K562 (cell line): ENCODE results near the gene MRPS18B. TPM values are rescaled to one million over a fixed set of nuclear protein-coding genes. Genes with fewer than 3 reads are reported as not detected.

Experiments used
- BRD9 ChIP-seq: fragments of 450-650 bp; IDR thresholded peaks from 2 replicates; pipeline ENCODE4 v1.6.1; 2018; ENCODE audit warnings: low read depth; ENCODE audit not compliant: partially characterized antibody
- CBFA2T2 ChIP-seq: fragments of 450-650 bp; conservative IDR thresholded peaks from 2 replicates; pipeline ENCODE4 v1.6.1; 2017; ENCODE audit warnings: mild to moderate bottlenecking
- ERF ChIP-seq: fragments of 450-650 bp; formaldehyde crosslinking; IDR thresholded peaks from 2 replicates; pipeline ENCODE4 v1.4.0; 2020; ENCODE audit warnings: mild to moderate bottlenecking, mixed read lengths
- GABPB2 ChIP-seq: fragments of 250-450 bp; sonication (Bioruptor Pico); conservative IDR thresholded peaks from 2 replicates; pipeline ENCODE4 v1.5.1; 2021; ENCODE audit warnings: mild to moderate bottlenecking
- HMGN3 ChIP-seq: IDR thresholded peaks from 2 replicates; pipeline ENCODE4 v1.6.1; 2011; ENCODE audit warnings: borderline replicate concordance, low read depth, mild to moderate bottlenecking, mixed read lengths, low read length; ENCODE audit not compliant: insufficient read length; ENCODE audit errors: extremely low read depth
- KLF6 ChIP-seq: fragments of 250-450 bp; sonication (Bioruptor Pico); IDR thresholded peaks from 2 replicates; pipeline ENCODE4 v1.4.0; 2020; ENCODE audit warnings: mild to moderate bottlenecking, moderate library complexity, borderline replicate concordance
- NCOA1 ChIP-seq: fragments of 450-650 bp; IDR thresholded peaks from 2 replicates; pipeline ENCODE4 v1.6.1; 2016; ENCODE audit warnings: low read depth
- PHF20 ChIP-seq: fragments of 450-650 bp; IDR thresholded peaks from 2 replicates; pipeline ENCODE4 v1.6.1; 2018; ENCODE audit not compliant: partially characterized antibody
- RBM15 ChIP-seq: fragments of 200-400 bp; formaldehyde crosslinking; IDR thresholded peaks from 2 replicates; pipeline ENCODE4 v1.6.1; 2018; ENCODE audit warnings: mild to moderate bottlenecking, low read length, moderate library complexity; ENCODE audit not compliant: insufficient read depth
- RBM17 ChIP-seq: fragments of 200-400 bp; formaldehyde crosslinking; IDR thresholded peaks from 2 replicates; pipeline ENCODE4 v1.6.1; 2017; ENCODE audit warnings: low read depth, mild to moderate bottlenecking, low read length, borderline replicate concordance
- RBM22 ChIP-seq: fragments of 200-400 bp; formaldehyde crosslinking; IDR thresholded peaks from 2 replicates; pipeline ENCODE4 v1.6.1; 2018; ENCODE audit warnings: low read length, low read depth; ENCODE audit not compliant: poor library complexity, severe bottlenecking
- SIN3A ChIP-seq, 2 experiments: fragments of 150-350 bp in 1 of 2; IDR thresholded peaks; 2 replicates each; pipeline ENCODE4 v1.6.1; 2011 to 2016; ENCODE audit warnings: borderline replicate concordance in 2 of 2, low read depth in 2 of 2, low read length in 2 of 2, mild to moderate bottlenecking in 2 of 2, moderate library complexity in 2 of 2; ENCODE audit not compliant: control insufficient read depth in 1 of 2
- SP2 ChIP-seq: IDR thresholded peaks from 2 replicates; pipeline ENCODE4 v1.6.1; 2011; ENCODE audit warnings: mild to moderate bottlenecking, low read depth, low read length, moderate library complexity; ENCODE audit not compliant: poor library complexity, severe bottlenecking; ENCODE audit errors: extremely low read depth
- TAF9B ChIP-seq: fragments of 450-650 bp; IDR thresholded peaks from 2 replicates; pipeline ENCODE4 v1.6.1; 2018; ENCODE audit warnings: mild to moderate bottlenecking; ENCODE audit not compliant: partially characterized antibody
- TEAD1 ChIP-seq, 2 experiments: fragments of 450-650 bp in 1 of 2; sonication (generic) in 1 of 2; formaldehyde crosslinking; IDR thresholded peaks; 2 replicates each; pipeline versions ENCODE4 v1.4.0 to v1.8.0; 2020 to 2022; ENCODE audit warnings: mild to moderate bottlenecking in 2 of 2, missing genetic modification reagents in 1 of 2
- THRAP3 ChIP-seq: fragments of 450-650 bp; IDR thresholded peaks from 2 replicates; pipeline ENCODE4 v1.6.1; 2016; ENCODE audit warnings: mild to moderate bottlenecking, inconsistent platforms, borderline replicate concordance
- WHSC1 ChIP-seq: IDR thresholded peaks from one replicate; pipeline ENCODE4 v1.6.1; 2012; ENCODE audit warnings: low read length, control low read depth, inconsistent platforms
- ZNF445 ChIP-seq: fragments of 250-450 bp; sonication (Bioruptor Pico); IDR thresholded peaks from 2 replicates; pipeline ENCODE4 v1.4.0; 2020; ENCODE audit warnings: low read depth, mild to moderate bottlenecking, moderate library complexity
- ZNF512 ChIP-seq: IDR thresholded peaks from 2 replicates; pipeline ENCODE4 v1.6.1; 2016; ENCODE audit warnings: missing genetic modification characterization, missing compliant biosample characterization
- ZNF561 ChIP-seq: fragments of 450-650 bp; formaldehyde crosslinking; conservative IDR thresholded peaks from 2 replicates; pipeline ENCODE4 v1.4.0; 2020; ENCODE audit warnings: mild to moderate bottlenecking, moderate library complexity
- ZNF57 ChIP-seq: fragments of 450-650 bp; formaldehyde crosslinking; IDR thresholded peaks from 2 replicates; pipeline ENCODE4 v1.4.0; 2020; ENCODE audit warnings: mild to moderate bottlenecking, moderate library complexity
- polyA plus RNA-seq, 8 experiments: library from polyadenylated mRNA; depleted of rRNA in 4 of 8; stranded (reverse) in 5 of 8; unstranded in 3 of 8; fragments of >200 nt; fragmentation: Nextera tagmentation in 2 of 8; fragmentation: Illumina TruSeq in 1 of 8; extraction: Ambion mirVana in 2 of 8; extraction: Trizol in 1 of 8; gene quantifications; 2 replicates each; pipeline versions ENCODE4 v1.2.1 to v1.2.3, GENCODE V29; 2011 to 2014; ENCODE audit warnings: inconsistent platforms in 1 of 8, missing spikeins in 1 of 8
- total RNA-seq, 7 experiments: library from RNA; depleted of rRNA in 6 of 7; stranded (reverse); fragments of >200 nt in 6 of 7; fragmentation: Illumina TruSeq in 2 of 7; extraction: Trizol in 2 of 7; gene quantifications; 2 replicates each; pipeline versions ENCODE4 v1.2.1 to v1.2.3, GENCODE V29; 2011 to 2021; ENCODE audit warnings: low replicate concordance in 1 of 7
- TF ChIP-seq, protein P1 (sequence below): fragments of 450-650 bp; IDR thresholded peaks from 2 replicates; pipeline ENCODE4 v1.6.1; 2016; ENCODE audit warnings: borderline replicate concordance
- TF ChIP-seq, protein P2 (sequence below): fragments of 200-800 bp; sonication (Bioruptor generic); IDR thresholded peaks from 2 replicates; pipeline ENCODE4 v1.6.1; 2017; ENCODE audit warnings: missing genetic modification characterization, missing compliant biosample characterization

Gene MRPS18B
- total and polyA plus RNA-seq, 9 of the 15 experiments (the other 6 are each of a cell fraction or from before 2014, with no cell fraction given), result 132 to 383 (median 178) TPM

DNA sequence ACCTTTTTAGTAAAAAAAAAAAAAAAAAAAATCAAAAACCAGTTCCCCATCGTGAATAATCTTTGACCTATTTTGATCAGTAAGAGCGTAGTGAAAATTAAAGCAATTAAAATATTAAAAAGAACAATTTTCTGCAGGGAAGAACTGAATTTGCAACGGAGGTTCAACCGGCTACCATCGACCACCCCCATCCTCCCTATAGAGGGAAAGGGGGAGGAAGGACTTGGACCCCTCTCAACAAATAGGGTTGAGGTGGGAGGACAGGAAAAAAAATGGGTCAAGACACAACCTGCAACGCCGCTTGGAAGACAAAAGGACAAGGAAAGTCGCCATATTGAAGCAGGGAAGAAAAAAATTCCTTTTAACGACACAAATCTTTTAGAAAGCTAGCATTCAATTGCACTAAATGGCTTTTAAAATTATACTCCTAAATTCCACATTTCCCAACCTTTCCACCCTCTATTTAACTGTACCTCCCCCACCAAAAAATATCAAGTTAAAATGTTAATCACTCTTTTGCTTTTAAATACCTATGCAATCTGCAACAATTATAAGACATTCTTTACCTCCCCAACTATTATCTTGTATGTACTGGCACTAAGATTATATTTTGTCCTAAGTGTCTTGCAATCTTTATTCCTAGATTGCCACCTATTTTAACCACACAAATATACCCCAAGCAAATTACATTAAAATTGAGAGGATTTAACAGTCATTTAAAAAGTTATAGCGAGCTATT, 2.3 kb upstream of the MRPS18B start (continued):
- TF ChIP-seq TAF9B (peak; percentile 51), WHSC1 (no peak), ZNF561 (CRISPR knock-in tag) (no peak; the same call in 1 of the 2 replicates), ZNF512 (tag) (peak; percentile 42), SP2 (no peak), SIN3A (IDR thresholded peaks at IDR 0.05; ENCODE audit: borderline replicate concordance in 2 of 2, control insufficient read depth in 1 of 2, low read depth in 2 of 2, low read length in 2 of 2) (no peak), ERF (peak; percentile 79; the same call in 1 of the 2 replicates), RBM17 (no peak), KLF6 (no peak), TEAD1 (CRISPR knock-in tag; IDR thresholded peaks at IDR 0.05) (peak in 1 of 2 experiments; percentile 68; a peak in 2 of 4 replicates), GABPB2 (CRISPR knock-in tag) (no peak; the same call in 1 of the 2 replicates), BRD9 (peak; percentile 88), THRAP3 (peak; percentile 94), HMGN3 (no peak), ZNF57 (no peak), NCOA1 (no peak), RBM22 (peak; percentile 99), ZNF445 (CRISPR knock-in tag) (peak; percentile 81; the same call in 1 of the 2 replicates), RBM15 (no peak), PHF20 (no peak), CBFA2T2 (no peak)
- TF ChIP-seq, protein P1, sequence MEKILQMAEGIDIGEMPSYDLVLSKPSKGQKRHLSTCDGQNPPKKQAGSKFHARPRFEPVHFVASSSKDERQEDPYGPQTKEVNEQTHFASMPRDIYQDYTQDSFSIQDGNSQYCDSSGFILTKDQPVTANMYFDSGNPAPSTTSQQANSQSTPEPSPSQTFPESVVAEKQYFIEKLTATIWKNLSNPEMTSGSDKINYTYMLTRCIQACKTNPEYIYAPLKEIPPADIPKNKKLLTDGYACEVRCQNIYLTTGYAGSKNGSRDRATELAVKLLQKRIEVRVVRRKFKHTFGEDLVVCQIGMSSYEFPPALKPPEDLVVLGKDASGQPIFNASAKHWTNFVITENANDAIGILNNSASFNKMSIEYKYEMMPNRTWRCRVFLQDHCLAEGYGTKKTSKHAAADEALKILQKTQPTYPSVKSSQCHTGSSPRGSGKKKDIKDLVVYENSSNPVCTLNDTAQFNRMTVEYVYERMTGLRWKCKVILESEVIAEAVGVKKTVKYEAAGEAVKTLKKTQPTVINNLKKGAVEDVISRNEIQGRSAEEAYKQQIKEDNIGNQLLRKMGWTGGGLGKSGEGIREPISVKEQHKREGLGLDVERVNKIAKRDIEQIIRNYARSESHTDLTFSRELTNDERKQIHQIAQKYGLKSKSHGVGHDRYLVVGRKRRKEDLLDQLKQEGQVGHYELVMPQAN, result no peak
- TF ChIP-seq, protein P2, sequence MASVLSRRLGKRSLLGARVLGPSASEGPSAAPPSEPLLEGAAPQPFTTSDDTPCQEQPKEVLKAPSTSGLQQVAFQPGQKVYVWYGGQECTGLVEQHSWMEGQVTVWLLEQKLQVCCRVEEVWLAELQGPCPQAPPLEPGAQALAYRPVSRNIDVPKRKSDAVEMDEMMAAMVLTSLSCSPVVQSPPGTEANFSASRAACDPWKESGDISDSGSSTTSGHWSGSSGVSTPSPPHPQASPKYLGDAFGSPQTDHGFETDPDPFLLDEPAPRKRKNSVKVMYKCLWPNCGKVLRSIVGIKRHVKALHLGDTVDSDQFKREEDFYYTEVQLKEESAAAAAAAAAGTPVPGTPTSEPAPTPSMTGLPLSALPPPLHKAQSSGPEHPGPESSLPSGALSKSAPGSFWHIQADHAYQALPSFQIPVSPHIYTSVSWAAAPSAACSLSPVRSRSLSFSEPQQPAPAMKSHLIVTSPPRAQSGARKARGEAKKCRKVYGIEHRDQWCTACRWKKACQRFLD (CRISPR knock-in tag), result no peak
